Measurements from ENCODE around the gene NDUFV1. TPM values are rescaled to one million over a fixed set of nuclear protein-coding genes. Genes with fewer than 3 reads are reported as not detected.
"Not testable (repeated sequence)": the region's sequence is repeated elsewhere in the genome, so short reads cannot be mapped to it uniquely, and the experiment has no call there.

NDUFV1 gene
- total RNA-seq, 4 donors from 2014 or later, result 143 to 233 (median 165) TPM

DNA sequence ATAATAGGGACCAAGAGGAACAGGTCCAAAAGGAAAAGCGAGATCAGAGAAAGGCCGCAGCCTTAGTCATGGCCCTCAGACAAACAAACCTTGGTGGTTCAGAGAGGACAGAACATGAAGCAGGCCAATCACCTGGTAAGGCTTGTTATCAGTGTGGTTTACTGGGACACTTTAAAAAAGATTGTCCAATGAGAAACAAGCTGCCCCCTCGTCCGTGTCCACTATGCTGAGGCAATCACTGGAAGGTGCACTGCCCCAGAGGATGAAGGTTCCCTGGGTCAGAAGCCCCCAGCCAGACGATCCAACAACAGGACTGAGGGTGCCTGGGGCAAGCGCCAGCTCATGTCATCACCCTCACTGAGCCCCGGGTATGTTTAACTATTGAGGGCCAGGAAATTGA, 16.2 kb downstream of the NDUFV1 start:
- not testable (repeated sequence) for ATAC-seq (ENCODE audit: low FRiP score); DNase-seq (ENCODE audit: low spot score)

DNA sequence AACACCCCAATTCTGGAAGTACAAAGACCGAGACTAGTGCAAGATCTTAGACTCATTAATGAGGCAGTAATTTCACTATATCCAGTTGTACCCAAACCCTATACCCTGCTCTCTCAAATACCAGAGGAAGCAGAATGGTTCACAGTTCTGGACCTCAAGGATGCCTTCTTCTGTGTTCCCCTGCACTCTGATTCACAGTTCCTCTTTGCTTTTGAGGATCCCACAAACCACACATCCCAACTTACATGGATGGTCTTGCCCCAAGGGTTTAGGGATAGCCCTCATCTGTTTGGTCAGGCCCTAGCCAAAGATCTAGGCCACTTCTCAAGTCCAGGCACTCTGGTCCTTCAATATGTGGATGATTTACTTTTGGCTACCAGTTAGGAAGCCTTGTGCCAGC, 17.1 kb downstream of the NDUFV1 start:
- not testable (repeated sequence) for DNase-seq (ENCODE audit: low spot score); ATAC-seq (ENCODE audit: low FRiP score)

DNA sequence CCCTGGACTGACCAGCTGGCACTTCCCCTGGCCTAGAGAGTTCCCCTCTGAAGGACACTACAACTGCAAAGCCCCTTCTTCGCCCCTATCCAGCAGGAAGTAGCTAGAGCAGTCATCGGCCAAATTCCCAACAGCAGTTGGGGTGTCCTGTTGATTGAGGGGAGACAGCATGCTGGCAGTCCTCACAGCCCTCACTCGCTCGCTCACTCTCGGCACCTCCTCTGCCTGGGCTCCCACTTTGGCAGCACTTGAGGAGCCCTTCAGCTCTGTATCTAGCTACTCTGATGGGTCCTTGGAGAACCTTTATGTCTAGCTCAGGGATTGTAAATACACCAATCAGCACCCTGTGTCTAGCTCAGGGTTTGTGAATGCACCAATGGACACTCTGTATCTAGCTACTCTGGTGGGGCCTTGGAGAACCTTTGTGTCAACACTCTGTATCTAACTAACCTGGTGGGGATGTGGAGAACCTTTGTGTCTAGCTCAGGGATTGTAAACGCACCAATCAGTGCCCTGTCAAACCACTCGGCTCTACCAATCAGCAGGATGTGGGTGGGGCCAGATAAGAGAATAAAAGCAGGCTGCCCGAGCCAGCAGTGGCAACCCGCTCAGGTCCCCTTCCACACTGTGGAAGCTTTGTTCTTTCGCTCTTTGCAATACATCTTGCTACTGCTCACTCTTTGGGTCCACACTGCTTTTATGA, 19.5 kb downstream of the NDUFV1 start:
- ATAC-seq (ENCODE audit: low FRiP score), result not testable (repeated sequence)

DNA sequence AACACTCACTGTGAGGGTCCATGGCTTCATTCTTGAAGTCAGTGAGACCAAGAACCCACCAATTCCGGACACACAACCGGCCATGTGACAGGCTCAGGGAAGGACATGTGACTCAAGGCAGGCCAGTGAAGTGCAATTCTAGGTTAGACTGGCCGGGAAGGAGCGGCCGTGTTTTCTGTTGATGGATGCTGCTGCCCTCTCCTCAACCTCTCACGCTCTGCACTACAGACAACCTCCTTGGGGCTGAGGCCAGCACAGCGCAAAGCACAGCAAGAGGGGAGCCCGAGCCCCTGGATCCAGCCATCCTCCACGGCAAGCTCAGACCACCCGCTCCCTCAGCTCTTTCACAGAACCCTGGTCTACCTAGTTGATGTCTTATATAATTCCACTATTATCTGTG, 20.2 kb downstream of the NDUFV1 start:
- TF ChIP-seq, protein P1, sequence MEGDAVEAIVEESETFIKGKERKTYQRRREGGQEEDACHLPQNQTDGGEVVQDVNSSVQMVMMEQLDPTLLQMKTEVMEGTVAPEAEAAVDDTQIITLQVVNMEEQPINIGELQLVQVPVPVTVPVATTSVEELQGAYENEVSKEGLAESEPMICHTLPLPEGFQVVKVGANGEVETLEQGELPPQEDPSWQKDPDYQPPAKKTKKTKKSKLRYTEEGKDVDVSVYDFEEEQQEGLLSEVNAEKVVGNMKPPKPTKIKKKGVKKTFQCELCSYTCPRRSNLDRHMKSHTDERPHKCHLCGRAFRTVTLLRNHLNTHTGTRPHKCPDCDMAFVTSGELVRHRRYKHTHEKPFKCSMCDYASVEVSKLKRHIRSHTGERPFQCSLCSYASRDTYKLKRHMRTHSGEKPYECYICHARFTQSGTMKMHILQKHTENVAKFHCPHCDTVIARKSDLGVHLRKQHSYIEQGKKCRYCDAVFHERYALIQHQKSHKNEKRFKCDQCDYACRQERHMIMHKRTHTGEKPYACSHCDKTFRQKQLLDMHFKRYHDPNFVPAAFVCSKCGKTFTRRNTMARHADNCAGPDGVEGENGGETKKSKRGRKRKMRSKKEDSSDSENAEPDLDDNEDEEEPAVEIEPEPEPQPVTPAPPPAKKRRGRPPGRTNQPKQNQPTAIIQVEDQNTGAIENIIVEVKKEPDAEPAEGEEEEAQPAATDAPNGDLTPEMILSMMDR (IDR thresholded peaks at IDR 0.05), result no peak
- DNase-seq (ENCODE audit: low spot score), result no peak
- no peak for ATAC-seq (ENCODE audit: low FRiP score)

More for the DNA sequence above, 19.5 kb downstream of the NDUFV1 start:
- DNase-seq (ENCODE audit: low spot score), result not testable (repeated sequence)

DNA sequence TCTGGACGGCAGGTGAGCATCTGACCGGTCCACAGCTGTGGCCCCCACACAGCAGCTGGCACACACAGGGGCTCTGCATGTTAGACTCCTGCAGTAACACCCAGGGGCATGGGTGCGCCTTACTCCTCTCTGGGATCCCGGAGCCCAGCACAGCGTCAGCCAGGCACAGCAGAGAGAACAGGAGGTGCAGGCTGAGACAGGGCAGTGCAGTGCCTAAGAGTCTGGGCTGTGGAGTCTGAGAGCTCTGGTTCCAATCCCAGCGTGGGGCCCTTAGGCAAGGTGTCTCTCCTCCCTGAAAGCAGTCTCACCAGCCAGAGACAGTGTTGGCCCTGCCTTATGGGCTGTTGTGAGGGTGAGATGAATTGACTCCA, 20.7 kb downstream of the NDUFV1 start:
- ATAC-seq (ENCODE audit: low FRiP score) (no peak), DNase-seq (ENCODE audit: low spot score) (no peak)
- TF ChIP-seq, protein P1 (IDR thresholded peaks at IDR 0.05), result no peak

DNA sequence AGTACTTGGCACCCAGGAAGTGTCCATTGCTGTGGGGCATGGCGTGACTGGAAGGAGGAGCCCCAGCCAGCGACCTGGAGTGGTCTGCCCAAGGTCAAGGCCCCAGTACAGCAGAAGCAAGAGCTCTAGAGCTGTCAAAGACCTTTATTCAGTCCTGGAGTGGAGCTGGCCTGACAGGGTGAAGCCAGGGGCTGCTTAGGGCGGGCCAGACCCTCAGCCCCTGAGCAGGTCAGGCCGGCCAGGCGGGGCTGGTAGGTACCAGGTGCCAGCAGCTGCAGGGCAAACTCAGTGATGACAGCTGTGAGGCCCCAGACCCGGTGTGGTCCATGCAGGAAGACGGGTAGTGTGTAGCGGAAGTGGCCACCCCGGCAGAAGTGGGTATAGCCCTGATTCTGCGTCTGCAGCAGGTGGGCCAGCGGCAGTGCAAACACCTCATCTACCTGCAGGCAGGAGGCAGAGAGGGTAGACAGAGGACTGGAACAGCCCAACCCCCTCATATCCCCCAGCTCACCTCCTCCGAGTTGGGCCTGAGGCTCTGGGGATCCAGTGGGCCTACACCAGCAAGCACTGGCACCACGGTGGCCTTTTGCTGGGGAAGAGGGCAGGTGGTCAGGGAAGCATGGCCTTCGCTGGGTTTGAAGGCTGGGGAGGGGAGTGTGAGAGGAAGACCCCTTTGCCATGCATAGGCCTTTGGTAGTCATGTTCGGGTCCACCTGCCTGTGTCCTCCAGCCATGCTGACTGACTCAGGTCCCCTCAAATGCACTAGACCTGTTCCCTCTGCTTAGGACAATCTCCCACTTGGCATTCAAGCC, 21.3 kb downstream of the NDUFV1 start:
- ATAC-seq (ENCODE audit: low FRiP score) (no peak), DNase-seq (ENCODE audit: low spot score) (no peak)
- TF ChIP-seq, protein P1 (IDR thresholded peaks at IDR 0.05), result no peak

DNA sequence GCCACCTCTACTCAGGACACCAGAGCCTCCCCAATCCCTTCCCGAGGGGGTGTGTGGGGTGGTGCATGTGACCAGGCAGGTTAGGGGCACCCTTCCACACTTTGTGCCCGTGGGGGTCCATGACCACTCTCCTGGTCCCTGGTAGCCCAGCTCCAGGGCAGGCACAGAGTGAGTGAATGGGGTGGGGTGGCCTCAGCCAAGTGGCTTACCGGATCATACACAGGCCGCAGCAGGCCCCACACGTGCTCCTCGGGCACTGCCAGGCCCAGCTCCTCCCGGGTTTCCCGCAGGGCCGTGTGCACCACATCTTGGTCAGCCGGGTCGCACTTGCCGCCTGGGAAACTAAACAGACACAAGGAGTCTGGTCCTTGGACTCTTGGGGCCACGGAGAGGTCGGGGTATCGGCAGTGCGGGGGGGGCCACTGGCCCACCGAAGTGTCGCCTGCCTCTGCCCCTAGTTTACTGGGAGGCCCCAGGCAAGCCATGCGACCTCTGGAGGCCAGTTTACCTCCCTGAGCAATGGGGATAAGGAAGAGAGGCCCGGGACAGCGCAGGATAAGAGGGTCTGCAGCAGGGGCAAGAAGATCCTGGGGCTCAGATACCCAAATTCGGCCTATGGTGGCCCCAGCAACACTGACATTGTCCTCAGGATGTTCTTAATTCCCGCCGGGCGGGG, 22.1 kb downstream of the NDUFV1 start:
- no peak for DNase-seq (ENCODE audit: low spot score)
- no peak for ATAC-seq (ENCODE audit: low FRiP score)

More for the DNA sequence above, 22.1 kb downstream of the NDUFV1 start:
- TF ChIP-seq, protein P1 (IDR thresholded peaks at IDR 0.05), result no peak
